ENCODE measurements around the gene STIMATE.

Gene STIMATE

GRCh38 chr3:52886049-52886730 lies 11.2 kb downstream of the STIMATE start:
- no peaks in the 10 kb centered on the region for H3K36me3 ChIP-seq (ENCODE audit: insufficient read depth, low read length)

GRCh38 chr3:52882377-52882776 lies 15.0 kb downstream of the STIMATE start:
- H3K9ac ChIP-seq (ENCODE audit: low read depth, low read length) = no peak overlapping the region
- H3K9me3 ChIP-seq (ENCODE audit: control insufficient read depth, insufficient read depth, low read length) = no peaks in the 10 kb centered on the region; the same call in 1 of the 2 replicates
- no peaks in the 10 kb centered on the region for H3K4me1 ChIP-seq (ENCODE audit: insufficient read depth, low read length)
- H3K36me3 ChIP-seq (ENCODE audit: insufficient read depth, low read length) = no peaks in the 10 kb centered on the region

More at GRCh38 chr3:52886049-52886730, 11.2 kb downstream of the STIMATE start:
- Histone ChIP-seq H3K4me1 (ENCODE audit: insufficient read depth, low read length) (no peaks in the 10 kb centered on the region), H3K9me3 (ENCODE audit: control insufficient read depth, insufficient read depth, low read length) (no peaks in the 10 kb centered on the region; the same call in 1 of the 2 replicates), H3K9ac (ENCODE audit: low read depth, low read length) (no peak overlapping the region)

GRCh38 chr3:52881871-52882270 lies 15.5 kb downstream of the STIMATE start:
- Histone ChIP-seq H3K9me3 (ENCODE audit: control insufficient read depth, insufficient read depth, low read length) (no peaks in the 10 kb centered on the region; the same call in 1 of the 2 replicates), H3K9ac (ENCODE audit: low read depth, low read length) (no peak overlapping the region), H3K36me3 (ENCODE audit: insufficient read depth, low read length) (no peaks in the 10 kb centered on the region), H3K4me1 (ENCODE audit: insufficient read depth, low read length) (no peaks in the 10 kb centered on the region)

GRCh38 chr3:52880474-52880873 lies 16.9 kb downstream of the STIMATE start:
- Histone ChIP-seq H3K9me3 (ENCODE audit: control insufficient read depth, insufficient read depth, low read length) (no peaks in the 10 kb centered on the region; the same call in 1 of the 2 replicates), H3K36me3 (ENCODE audit: insufficient read depth, low read length) (no peaks in the 10 kb centered on the region), H3K9ac (ENCODE audit: low read depth, low read length) (no peak overlapping the region), H3K4me1 (ENCODE audit: insufficient read depth, low read length) (peaks cover 6% of the 10 kb centered on the region; the same call in 1 of the 2 replicates)

- Histone ChIP-seq H3K4me1 (ENCODE audit: insufficient read depth, low read length) (peaks cover 8% of the 10 kb centered on the region; the same call in 1 of the 2 replicates), H3K9ac (ENCODE audit: low read depth, low read length) (no peak overlapping the region), H3K36me3 (ENCODE audit: insufficient read depth, low read length) (no peaks in the 10 kb centered on the region), H3K9me3 (ENCODE audit: control insufficient read depth, insufficient read depth, low read length) (no peaks in the 10 kb centered on the region; the same call in 1 of the 2 replicates)
Measured at GRCh38 chr3:52880047-52880446, 17.3 kb downstream of the STIMATE start.

GRCh38 chr3:52879581-52879980 lies 17.8 kb downstream of the STIMATE start:
- Histone ChIP-seq H3K4me1 (ENCODE audit: insufficient read depth, low read length) (peaks cover 8% of the 10 kb centered on the region; the same call in 1 of the 2 replicates), H3K9ac (ENCODE audit: low read depth, low read length) (no peak overlapping the region), H3K9me3 (ENCODE audit: control insufficient read depth, insufficient read depth, low read length) (no peaks in the 10 kb centered on the region), H3K36me3 (ENCODE audit: insufficient read depth, low read length) (no peaks in the 10 kb centered on the region)

- no peaks in the 10 kb centered on the region for H3K36me3 ChIP-seq (ENCODE audit: insufficient read depth, low read length)
- no peaks in the 10 kb centered on the region for H3K9me3 ChIP-seq (ENCODE audit: control insufficient read depth, insufficient read depth, low read length)
- no peak overlapping the region for H3K9ac ChIP-seq (ENCODE audit: low read depth, low read length)
- peaks cover 11% of the 10 kb centered on the region; the same call in 1 of the 2 replicates for H3K4me1 ChIP-seq (ENCODE audit: insufficient read depth, low read length)
Measured at GRCh38 chr3:52879090-52879489, 18.3 kb downstream of the STIMATE start.

- no peak overlapping the region for H3K9ac ChIP-seq (ENCODE audit: low read depth, low read length)
- H3K9me3 ChIP-seq (ENCODE audit: control insufficient read depth, insufficient read depth, low read length) = no peaks in the 10 kb centered on the region
- no peaks in the 10 kb centered on the region for H3K36me3 ChIP-seq (ENCODE audit: insufficient read depth, low read length)
- peaks cover 16% of the 10 kb centered on the region; the same call in 1 of the 2 replicates for H3K4me1 ChIP-seq (ENCODE audit: insufficient read depth, low read length)
Measured at GRCh38 chr3:52877085-52877484, 20.3 kb downstream of the STIMATE start.

GRCh38 chr3:52874864-52875587 lies 22.3 kb downstream of the STIMATE start:
- Histone ChIP-seq H3K36me3 (ENCODE audit: insufficient read depth, low read length) (no peaks in the 10 kb centered on the region), H3K4me1 (ENCODE audit: insufficient read depth, low read length) (peaks cover 16% of the 10 kb centered on the region; the same call in 1 of the 2 replicates), H3K9ac (ENCODE audit: low read depth, low read length) (no peak overlapping the region), H3K9me3 (ENCODE audit: control insufficient read depth, insufficient read depth, low read length) (no peaks in the 10 kb centered on the region)

GRCh38 chr3:52874160-52874701 lies 23.1 kb downstream of the STIMATE start:
- Histone ChIP-seq H3K9ac (ENCODE audit: low read depth, low read length) (no peak overlapping the region), H3K4me1 (ENCODE audit: insufficient read depth, low read length) (peaks cover 16% of the 10 kb centered on the region; the same call in 1 of the 2 replicates), H3K9me3 (ENCODE audit: control insufficient read depth, insufficient read depth, low read length) (no peaks in the 10 kb centered on the region), H3K36me3 (ENCODE audit: insufficient read depth, low read length) (no peaks in the 10 kb centered on the region)

GRCh38 chr3:52873433-52874159 lies 23.8 kb downstream of the STIMATE start:
- Histone ChIP-seq H3K4me1 (ENCODE audit: insufficient read depth, low read length) (peaks cover 16% of the 10 kb centered on the region; the same call in 1 of the 2 replicates), H3K9me3 (ENCODE audit: control insufficient read depth, insufficient read depth, low read length) (no peaks in the 10 kb centered on the region), H3K36me3 (ENCODE audit: insufficient read depth, low read length) (no peaks in the 10 kb centered on the region), H3K9ac (ENCODE audit: low read depth, low read length) (no peak overlapping the region)

GRCh38 chr3:52872245-52872644 lies 25.1 kb downstream of the STIMATE start:
- Histone ChIP-seq H3K9ac (ENCODE audit: low read depth, low read length) (no peak overlapping the region), H3K4me1 (ENCODE audit: insufficient read depth, low read length) (peaks cover 16% of the 10 kb centered on the region; the same call in 1 of the 2 replicates), H3K9me3 (ENCODE audit: control insufficient read depth, insufficient read depth, low read length) (no peaks in the 10 kb centered on the region), H3K36me3 (ENCODE audit: insufficient read depth, low read length) (no peaks in the 10 kb centered on the region)

- Histone ChIP-seq H3K9ac (ENCODE audit: low read depth, low read length) (no peak overlapping the region), H3K9me3 (ENCODE audit: control insufficient read depth, insufficient read depth, low read length) (no peaks in the 10 kb centered on the region), H3K36me3 (ENCODE audit: insufficient read depth, low read length) (no peaks in the 10 kb centered on the region), H3K4me1 (ENCODE audit: insufficient read depth, low read length) (peaks cover 16% of the 10 kb centered on the region; the same call in 1 of the 2 replicates)
Measured at GRCh38 chr3:52871761-52872160, 25.6 kb downstream of the STIMATE start.

GRCh38 chr3:52870471-52870870 lies 26.9 kb downstream of the STIMATE start:
- Histone ChIP-seq H3K36me3 (ENCODE audit: insufficient read depth, low read length) (no peaks in the 10 kb centered on the region), H3K9ac (ENCODE audit: low read depth, low read length) (no peak overlapping the region), H3K9me3 (ENCODE audit: control insufficient read depth, insufficient read depth, low read length) (no peaks in the 10 kb centered on the region), H3K4me1 (ENCODE audit: insufficient read depth, low read length) (peaks cover 9% of the 10 kb centered on the region; the same call in 1 of the 2 replicates)
